SK-N-SH (cell line): ENCODE results near the gene FOXRED1. TPM values are rescaled to one million over a fixed set of nuclear protein-coding genes. Genes with fewer than 3 reads are reported as not detected.

Source experiments
- CTCF ChIA-PET: fragments of 300-600, 350-600 bp; formaldehyde crosslinking; extraction: SDS; loops from one replicate; lab custom pipeline; 2021; lab: Yijun Ruan, JAX
- POLR2A ChIA-PET: fragments of 350-600 bp; sonication (Branson Sonifier 250); formaldehyde crosslinking; extraction: SDS; loops from one replicate; lab custom pipeline; 2020; ENCODE audit warnings: antibody characterized with exemption, inconsistent platforms; lab: Yijun Ruan, JAX
- DNase-seq: peaks from one replicate; pipeline ENCODE4 v3.0.0; 2012
- H2AFZ ChIP-seq: fragments of 200-600 bp; sonication (generic); 2 replicates; pipeline ENCODE4 v1.8.1; 2016; ENCODE audit warnings: antibody characterized with exemption, mild to moderate bottlenecking, low read depth
- H3F3A ChIP-seq: fragments of 200-600 bp; sonication (generic); replicated peaks from 2 replicates; pipeline ENCODE3; 2016; ENCODE audit warnings: antibody characterized with exemption, mild to moderate bottlenecking; ENCODE audit not compliant: insufficient read depth
- H3K27ac ChIP-seq, 2 experiments: fragments of 200-500 bp in 1 of 2; fragments of 200-600 bp in 1 of 2; sonication (Bioruptor generic) in 1 of 2; sonication (generic), shearing (Covaris generic) in 1 of 2; 2 replicates each; pipeline versions ENCODE4 v1.5.1 to v1.6.1; 2014 to 2016; ENCODE audit warnings: low read depth in 2 of 2, inconsistent platforms in 1 of 2, low read length in 1 of 2, mild to moderate bottlenecking in 1 of 2, mixed read lengths in 1 of 2
- H3K27me3 ChIP-seq: fragments of 200-600 bp; sonication (generic), shearing (Covaris generic); 2 replicates; pipeline ENCODE4 v1.6.1; 2016; ENCODE audit warnings: mixed run types; ENCODE audit not compliant: insufficient read depth
- H3K36me3 ChIP-seq, 2 experiments: fragments of 200-500 bp in 1 of 2; fragments of 200-600 bp in 1 of 2; sonication (Bioruptor generic) in 1 of 2; sonication (generic) in 1 of 2; replicated peaks in 1 of 2; 2 replicates each; pipeline versions ENCODE3 to v1.5.1; 2014 to 2016; ENCODE audit warnings: low read length in 1 of 2, mild to moderate bottlenecking in 1 of 2; ENCODE audit not compliant: insufficient read depth in 2 of 2, control insufficient read depth in 1 of 2
- H3K4me1 ChIP-seq, 2 experiments: fragments of 200-500 bp in 1 of 2; fragments of 200-600 bp in 1 of 2; sonication (Bioruptor generic) in 1 of 2; sonication (generic), shearing (Covaris generic) in 1 of 2; 2 replicates each; pipeline versions ENCODE4 v1.5.1 to v1.6.1; 2014 to 2016; ENCODE audit warnings: low read depth in 1 of 2, low read length in 1 of 2, mixed run types in 1 of 2; ENCODE audit not compliant: insufficient read depth in 2 of 2, control insufficient read depth in 1 of 2
- H3K4me2 ChIP-seq: fragments of 200-600 bp; sonication (generic), shearing (Covaris generic); 2 replicates; pipeline ENCODE4 v1.6.1; 2017; ENCODE audit warnings: mixed run types
- H3K4me3 ChIP-seq, 2 experiments: fragments of 200-500 bp in 1 of 2; fragments of 200-600 bp in 1 of 2; sonication (Bioruptor generic) in 1 of 2; sonication (generic), shearing (Covaris generic) in 1 of 2; 2 replicates each; pipeline versions ENCODE4 v1.5.1 to v1.8.1; 2014 to 2016; ENCODE audit warnings: low read depth in 2 of 2, inconsistent platforms in 1 of 2, low read length in 1 of 2, mild to moderate bottlenecking in 1 of 2, mixed read lengths in 1 of 2, moderate library complexity in 1 of 2
- H3K79me2 ChIP-seq: fragments of 200-600 bp; sonication (generic); 2 replicates; pipeline ENCODE4 v1.8.1; 2017; ENCODE audit warnings: mild to moderate bottlenecking; ENCODE audit not compliant: insufficient read depth
- H3K9ac ChIP-seq: fragments of 200-600 bp; sonication (generic); 2 replicates; pipeline ENCODE4 v1.6.1; 2017; ENCODE audit warnings: mixed run types
- H3K9me2 ChIP-seq: fragments of 200-600 bp; sonication (generic); 2 replicates; pipeline ENCODE4 v1.6.1; 2017; ENCODE audit warnings: mixed run types
- H3K9me3 ChIP-seq: fragments of 200-600 bp; sonication (generic); 2 replicates; pipeline ENCODE4 v1.6.1; 2017; ENCODE audit warnings: mixed run types, mild to moderate bottlenecking, moderate library complexity
- H4K20me1 ChIP-seq: fragments of 200-600 bp; sonication (generic); 2 replicates; pipeline ENCODE4 v1.6.1; 2017; ENCODE audit warnings: mild to moderate bottlenecking, mixed run types; ENCODE audit not compliant: insufficient read depth
- CHD2 ChIP-seq: fragments of 150-350 bp; IDR thresholded peaks from 2 replicates; pipeline ENCODE4 v1.6.1; 2018; ENCODE audit warnings: low read length; ENCODE audit not compliant: partially characterized antibody
- EP300 ChIP-seq, 2 experiments: IDR thresholded peaks; 2 replicates each; pipeline versions ENCODE4 v1.4.0 to v1.6.1; 2012; ENCODE audit warnings: borderline replicate concordance in 1 of 2, low read depth in 1 of 2, low read length in 1 of 2
- FOSL2 ChIP-seq: IDR thresholded peaks from 2 replicates; pipeline ENCODE4 v1.4.0; 2012; ENCODE audit warnings: low read depth, mild to moderate bottlenecking, moderate library complexity, borderline replicate concordance
- FOXM1 ChIP-seq: IDR thresholded peaks from 2 replicates; pipeline ENCODE4 v1.4.0; 2012; ENCODE audit warnings: low read depth, mild to moderate bottlenecking
- JUND ChIP-seq: IDR thresholded peaks from 2 replicates; pipeline ENCODE4 v1.4.0; 2012
- NFIC ChIP-seq: IDR thresholded peaks from 2 replicates; pipeline ENCODE4 v1.4.0; 2012; ENCODE audit warnings: borderline replicate concordance
- NRF1 ChIP-seq: IDR thresholded peaks from 2 replicates; pipeline ENCODE4 v1.6.1; 2012; ENCODE audit warnings: low read depth, mild to moderate bottlenecking, low read length
- RAD21 ChIP-seq: IDR thresholded peaks from 2 replicates; pipeline ENCODE4 v1.6.1; 2012; ENCODE audit warnings: mild to moderate bottlenecking, low read length
- RFX5 ChIP-seq: IDR thresholded peaks from 2 replicates; pipeline ENCODE4 v1.6.1; 2012; ENCODE audit warnings: mild to moderate bottlenecking, improper control_type of control experiment, low read length
- SIN3A ChIP-seq: IDR thresholded peaks from 2 replicates; pipeline ENCODE4 v1.6.1; 2012; ENCODE audit warnings: low read depth, mild to moderate bottlenecking, low read length, moderate library complexity, borderline replicate concordance
- TAF1 ChIP-seq: IDR thresholded peaks from 2 replicates; pipeline ENCODE4 v1.6.1; 2012; ENCODE audit warnings: low read depth, mild to moderate bottlenecking, low read length, moderate library complexity, borderline replicate concordance
- YY1 ChIP-seq: IDR thresholded peaks from 2 replicates; pipeline ENCODE4 v1.4.0; 2012; ENCODE audit warnings: low read depth, mild to moderate bottlenecking
- WGBS: methylation state at CpG from one replicate; pipeline ENCODE4 v1.1.6; 2017; ENCODE audit warnings: low lambda C conversion rate; 5-methylcytosine and 5-hydroxymethylcytosine counted together
- polyA plus RNA-seq, 3 experiments: library from polyadenylated mRNA; depleted of rRNA; stranded (reverse); fragments of >200 nt; gene quantifications; 2 replicates each; pipeline ENCODE4 v1.2.3, GENCODE V29; 2012
- TF ChIP-seq, protein P1 (sequence below): IDR thresholded peaks from 2 replicates; pipeline ENCODE4 v1.4.0; 2012; ENCODE audit warnings: low read depth, borderline replicate concordance
- TF ChIP-seq, protein P2 (sequence below): fragments of 150-350 bp; IDR thresholded peaks from 2 replicates; pipeline ENCODE4 v1.6.1; 2016; ENCODE audit warnings: mild to moderate bottlenecking, low read depth, low read length

FOXRED1 gene
- polyA plus RNA-seq, 1 of the 3 experiments (the other 2 are of a cell fraction): 35.2 TPM

- DNase-seq: no peak
- no peak overlapping the region for H3K27ac ChIP-seq
- CTCF ChIA-PET: no interaction called here
- POLR2A ChIA-PET: no interaction called here
- 99% methylated on average over 4 of the region's 4 CpGs for WGBS
- H3K4me3 ChIP-seq: no peak overlapping the region
- H3F3A ChIP-seq: peaks cover 5% of the 10 kb centered on the region
- no peaks in the 10 kb centered on the region for H3K9me2 ChIP-seq
- H3K4me1 ChIP-seq: peaks cover 0 to 10% of the 10 kb centered on the region in 2 experiments; a peak in 1 of 4 replicates
- H4K20me1 ChIP-seq: no peaks in the 10 kb centered on the region
- H3K9me3 ChIP-seq: no peaks in the 10 kb centered on the region
- H2AFZ ChIP-seq: no peak overlapping the region
- H3K79me2 ChIP-seq: peaks cover 3% of the 10 kb centered on the region; the same call in 1 of the 2 replicates
- H3K9ac ChIP-seq: no peak overlapping the region
- no peak overlapping the region for H3K4me2 ChIP-seq
- no peak for TF ChIP-seq JUND
- no peak for TF ChIP-seq NFIC
- TF ChIP-seq YY1: no peak
- TF ChIP-seq FOSL2: no peak
- TF ChIP-seq SIN3A: no peak
- peaks cover 14 to 39% of the 10 kb centered on the region in 2 experiments for H3K36me3 ChIP-seq
- H3K27me3 ChIP-seq: no peaks in the 10 kb centered on the region
These were observed 8.8 kb downstream of the FOXRED1 start for GRCh38 chr11:126277780-126278179.

- Histone ChIP-seq H3K4me2 (no peak overlapping the region), H2AFZ (no peak overlapping the region), H3K36me3 (peaks cover 12 to 27% of the 10 kb centered on the region in 2 experiments), H3K27ac (no peak overlapping the region), H3K9me2 (no peaks in the 10 kb centered on the region), H3F3A (peaks cover 8% of the 10 kb centered on the region), H3K79me2 (peaks cover 12% of the 10 kb centered on the region; the same call in 1 of the 2 replicates), H3K4me1 (peaks cover 0 to 13% of the 10 kb centered on the region in 2 experiments; a peak in 1 of 4 replicates), H3K9me3 (no peaks in the 10 kb centered on the region), H3K4me3 (no peak overlapping the region), H3K27me3 (no peaks in the 10 kb centered on the region), H3K9ac (no peak overlapping the region), H4K20me1 (no peaks in the 10 kb centered on the region)
- no peak for DNase-seq
- no peak for TF ChIP-seq NRF1
- TF ChIP-seq YY1: no peak
- TF ChIP-seq, protein P1, sequence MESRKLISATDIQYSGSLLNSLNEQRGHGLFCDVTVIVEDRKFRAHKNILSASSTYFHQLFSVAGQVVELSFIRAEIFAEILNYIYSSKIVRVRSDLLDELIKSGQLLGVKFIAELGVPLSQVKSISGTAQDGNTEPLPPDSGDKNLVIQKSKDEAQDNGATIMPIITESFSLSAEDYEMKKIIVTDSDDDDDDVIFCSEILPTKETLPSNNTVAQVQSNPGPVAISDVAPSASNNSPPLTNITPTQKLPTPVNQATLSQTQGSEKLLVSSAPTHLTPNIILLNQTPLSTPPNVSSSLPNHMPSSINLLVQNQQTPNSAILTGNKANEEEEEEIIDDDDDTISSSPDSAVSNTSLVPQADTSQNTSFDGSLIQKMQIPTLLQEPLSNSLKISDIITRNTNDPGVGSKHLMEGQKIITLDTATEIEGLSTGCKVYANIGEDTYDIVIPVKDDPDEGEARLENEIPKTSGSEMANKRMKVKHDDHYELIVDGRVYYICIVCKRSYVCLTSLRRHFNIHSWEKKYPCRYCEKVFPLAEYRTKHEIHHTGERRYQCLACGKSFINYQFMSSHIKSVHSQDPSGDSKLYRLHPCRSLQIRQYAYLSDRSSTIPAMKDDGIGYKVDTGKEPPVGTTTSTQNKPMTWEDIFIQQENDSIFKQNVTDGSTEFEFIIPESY: no peak
- no peak for TF ChIP-seq FOSL2
- no peak for TF ChIP-seq RAD21
- TF ChIP-seq EP300 (IDR thresholded peaks at IDR 0.05; ENCODE audit: borderline replicate concordance in 1 of 2, low read depth in 1 of 2, low read length in 1 of 2): no peak
- no peak for TF ChIP-seq RFX5
- no peak for TF ChIP-seq CHD2
- TF ChIP-seq, protein P2, sequence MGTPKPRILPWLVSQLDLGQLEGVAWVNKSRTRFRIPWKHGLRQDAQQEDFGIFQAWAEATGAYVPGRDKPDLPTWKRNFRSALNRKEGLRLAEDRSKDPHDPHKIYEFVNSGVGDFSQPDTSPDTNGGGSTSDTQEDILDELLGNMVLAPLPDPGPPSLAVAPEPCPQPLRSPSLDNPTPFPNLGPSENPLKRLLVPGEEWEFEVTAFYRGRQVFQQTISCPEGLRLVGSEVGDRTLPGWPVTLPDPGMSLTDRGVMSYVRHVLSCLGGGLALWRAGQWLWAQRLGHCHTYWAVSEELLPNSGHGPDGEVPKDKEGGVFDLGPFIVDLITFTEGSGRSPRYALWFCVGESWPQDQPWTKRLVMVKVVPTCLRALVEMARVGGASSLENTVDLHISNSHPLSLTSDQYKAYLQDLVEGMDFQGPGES: no peak
- no peak for TF ChIP-seq FOXM1
- no peak for TF ChIP-seq TAF1
- POLR2A ChIA-PET: no interaction called here
- WGBS: 94% methylated on average over 8 of the region's 8 CpGs
- CTCF ChIA-PET: no interaction called here
These were observed 10.2 kb downstream of the FOXRED1 start for GRCh38 chr11:126279191-126279590.
